Parietal lobe (tissue), 2 donors: ENCODE data around the gene CPLANE2. TPM values are rescaled to one million over a fixed set of nuclear protein-coding genes. Genes with fewer than 3 reads are reported as not detected.

Source experiments
- small RNA-seq: library from RNA; depleted of rRNA; stranded (forward); fragments of <200 nt; gene quantifications from one replicate; pipeline ENCODE3, GENCODE V24; 2014; ENCODE audit warnings: low replicate concordance
- total RNA-seq: library from RNA; depleted of rRNA; stranded (reverse); fragments of >200 nt; gene quantifications from one replicate; pipeline ENCODE4 v1.2.3, GENCODE V29; 2014

Gene CPLANE2, protein sequence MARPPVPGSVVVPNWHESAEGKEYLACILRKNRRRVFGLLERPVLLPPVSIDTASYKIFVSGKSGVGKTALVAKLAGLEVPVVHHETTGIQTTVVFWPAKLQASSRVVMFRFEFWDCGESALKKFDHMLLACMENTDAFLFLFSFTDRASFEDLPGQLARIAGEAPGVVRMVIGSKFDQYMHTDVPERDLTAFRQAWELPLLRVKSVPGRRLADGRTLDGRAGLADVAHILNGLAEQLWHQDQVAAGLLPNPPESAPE
- 15.0 TPM for total RNA-seq

DNA sequence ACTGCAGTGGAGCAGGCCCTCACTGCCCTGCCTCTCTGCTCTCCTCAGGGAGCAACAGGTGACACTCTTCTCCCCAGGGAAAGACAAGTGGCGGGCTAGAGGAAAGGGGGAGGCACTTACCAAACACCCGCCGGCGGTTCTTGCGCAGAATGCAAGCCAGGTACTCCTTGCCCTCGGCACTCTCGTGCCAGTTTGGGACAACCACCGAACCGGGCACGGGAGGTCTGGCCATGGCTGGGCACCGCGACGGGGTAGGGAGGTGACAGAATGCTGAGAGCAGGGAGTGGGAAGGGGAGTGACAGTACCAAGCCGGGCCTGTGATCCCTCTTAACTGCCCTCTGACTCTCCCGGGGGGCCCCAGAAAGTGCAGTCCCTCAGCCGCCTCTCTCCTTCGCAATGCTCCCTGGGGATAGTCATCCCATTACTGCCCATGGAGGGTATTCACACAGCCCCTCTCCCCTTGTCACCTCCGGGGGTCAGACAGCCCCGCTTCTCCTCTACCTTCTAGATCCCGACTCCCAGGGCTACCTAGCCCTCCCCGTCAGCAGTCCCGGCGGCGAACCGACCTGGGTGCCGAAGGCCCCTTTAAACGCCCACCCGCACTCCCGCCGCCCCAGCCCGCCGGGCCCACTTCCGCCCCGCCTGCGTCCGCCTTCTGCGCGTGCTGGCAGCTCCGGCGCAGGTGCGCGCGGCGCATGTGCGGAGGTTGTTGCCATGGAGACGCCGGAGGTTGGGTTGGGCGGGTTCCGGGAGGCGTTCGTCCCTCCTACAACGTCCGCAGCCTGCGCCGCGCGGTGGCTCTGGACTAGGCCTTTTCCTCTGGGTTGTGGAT is at the start of gene CPLANE2:
Gene CPLANE2, minus strand, starts transcription at position 673 of the 832 bp plus-strand sequence. Its CDS starts 441 bp downstream, at position 232.

GRCh38 chr1:16212251-16212961 is 24.6 kb downstream of the CPLANE2 start, which contains the start of gene ARHGEF19:
ARHGEF19 (minus strand) TSS chr1:16212652; CDS start chr1:16209054, 3,598 bp downstream.

Small RNA genes within 50 kb of the gene (small RNA-seq; reads per million reads assigned to genes)
- not detected for gene MT1XP1

Other genes starting within 250 kb of the CPLANE2 start
- gene SRARP, start 232.9 kb downstream of the CPLANE2 start, total RNA-seq: 0.63 TPM
- gene HSPB7, start 219.1 kb downstream of the CPLANE2 start, total RNA-seq: not detected
- gene CLCNKA, start 215.1 kb downstream of the CPLANE2 start, total RNA-seq: not detected
- not detected for gene CLCNKB, start 193.4 kb downstream of the CPLANE2 start, total RNA-seq
- gene FAM131C, start 163.5 kb downstream of the CPLANE2 start, total RNA-seq: 1.9 TPM
- 1.9 TPM for gene EPHA2, start 81.1 kb downstream of the CPLANE2 start, total RNA-seq
- gene ARHGEF19, start 24.5 kb downstream of the CPLANE2 start, total RNA-seq: 1.6 TPM
- gene FBXO42, start 115.3 kb upstream of the CPLANE2 start, total RNA-seq: 56.0 TPM
- 9.1 TPM for gene SZRD1, start 130.1 kb upstream of the CPLANE2 start, total RNA-seq
- 0.31 TPM for gene SPATA21, start 200.2 kb upstream of the CPLANE2 start, total RNA-seq
- gene NECAP2, start 203.5 kb upstream of the CPLANE2 start, total RNA-seq: 39.1 TPM